Nephron (organoid): ENCODE measurements around the gene ARFGEF3.

ENCODE experiments used
- H3K27ac Mint-ChIP-seq, 3 experiments: 2 replicates each; pipeline ENCODE4 v1.8.0; 2020; ENCODE audit warnings: mixed read lengths in 3 of 3, mild to moderate bottlenecking in 2 of 3, moderate library complexity in 1 of 3
- H3K27me3 Mint-ChIP-seq: 2 replicates; pipeline ENCODE4 v1.8.0; 2021; ENCODE audit warnings: low read depth, mild to moderate bottlenecking, moderate library complexity, mixed read lengths
- H3K36me3 Mint-ChIP-seq: 2 replicates; pipeline ENCODE4 v1.8.0; 2020; ENCODE audit warnings: low read depth, mixed read lengths
- H3K4me1 Mint-ChIP-seq: 2 replicates; pipeline ENCODE4 v1.8.0; 2020; ENCODE audit warnings: mixed read lengths
- H3K4me3 Mint-ChIP-seq, 3 experiments: 2 replicates each; pipeline ENCODE4 v1.8.0; 2020; ENCODE audit warnings: mild to moderate bottlenecking in 3 of 3, mixed read lengths in 3 of 3, moderate library complexity in 2 of 3
- H3K9me3 Mint-ChIP-seq: 2 replicates; pipeline ENCODE4 v1.8.0; 2020; ENCODE audit warnings: mixed read lengths
- CTCF ChIP-seq, 3 experiments: fragments of 200-600 bp; sonication (generic); IDR thresholded peaks; one replicate each; pipeline ENCODE4 v1.5.0; 2021; ENCODE audit warnings: antibody characterized with exemption in 3 of 3; ENCODE audit not compliant: unreplicated experiment in 3 of 3

Gene ARFGEF3

DNA sequence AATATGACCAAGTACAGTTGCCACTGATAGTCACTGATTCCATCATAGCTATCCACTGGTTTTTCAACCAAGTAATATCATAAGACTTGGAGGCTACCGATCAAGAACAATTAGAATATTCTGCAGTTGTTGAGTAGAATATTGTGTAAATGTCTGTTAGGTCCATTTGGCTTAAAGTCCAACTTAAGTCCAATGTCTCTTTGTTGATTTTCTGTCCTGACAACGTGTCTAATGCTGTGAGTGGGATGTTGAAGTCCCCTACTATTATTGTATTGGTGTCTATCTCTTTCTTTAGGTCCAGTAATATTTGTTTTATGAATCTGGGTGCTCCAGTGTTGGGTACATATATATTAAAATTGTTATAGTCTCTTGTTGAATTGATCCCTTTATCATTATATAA lies 13.9 kb downstream of the ARFGEF3 start:
- peaks cover 9% of the 10 kb centered on the region for H3K36me3 Mint-ChIP-seq
- no peak for TF ChIP-seq CTCF (IDR thresholded peaks at IDR 0.05; ENCODE audit: unreplicated experiment in 3 of 3)
- H3K4me1 Mint-ChIP-seq, result no peaks in the 10 kb centered on the region
- peaks cover 8% of the 10 kb centered on the region for H3K27me3 Mint-ChIP-seq
- no peak overlapping the region for H3K4me3 Mint-ChIP-seq
- peaks cover 30% of the 10 kb centered on the region for H3K9me3 Mint-ChIP-seq
- H3K27ac Mint-ChIP-seq, result no peak overlapping the region

- Mint-ChIP-seq H3K9me3 (peaks cover 30% of the 10 kb centered on the region), H3K4me3 (no peak overlapping the region), H3K27me3 (peaks cover 8% of the 10 kb centered on the region), H3K36me3 (peaks cover 9% of the 10 kb centered on the region), H3K27ac (no peak overlapping the region), H3K4me1 (no peaks in the 10 kb centered on the region)
- no peak for TF ChIP-seq CTCF (IDR thresholded peaks at IDR 0.05; ENCODE audit: unreplicated experiment in 3 of 3)
These were observed 15.0 kb downstream of the ARFGEF3 start for GRCh38 chr6:138176652-138177232.

GRCh38 chr6:138182939-138183789 lies 21.4 kb downstream of the ARFGEF3 start:
- Mint-ChIP-seq H3K36me3 (peaks cover 4% of the 10 kb centered on the region), H3K9me3 (peaks cover 12% of the 10 kb centered on the region), H3K4me1 (peaks cover 9% of the 10 kb centered on the region), H3K27ac (peak overlapping the region in 1 of 3 experiments; percentile 9), H3K27me3 (no peaks in the 10 kb centered on the region), H3K4me3 (no peak overlapping the region)
- TF ChIP-seq CTCF (IDR thresholded peaks at IDR 0.05; ENCODE audit: unreplicated experiment in 3 of 3), result no peak

GRCh38 chr6:138183790-138184134 lies 22.0 kb downstream of the ARFGEF3 start:
- Mint-ChIP-seq H3K4me3 (no peak overlapping the region), H3K9me3 (peaks cover 7% of the 10 kb centered on the region), H3K27ac (no peak overlapping the region), H3K36me3 (no peaks in the 10 kb centered on the region), H3K27me3 (peaks cover 3% of the 10 kb centered on the region), H3K4me1 (peaks cover 14% of the 10 kb centered on the region)
- no peak for TF ChIP-seq CTCF (IDR thresholded peaks at IDR 0.05; ENCODE audit: unreplicated experiment in 3 of 3)

GRCh38 chr6:138184230-138184629 lies 22.5 kb downstream of the ARFGEF3 start:
- Mint-ChIP-seq H3K27ac (no peak overlapping the region), H3K4me3 (no peak overlapping the region), H3K4me1 (peaks cover 14% of the 10 kb centered on the region), H3K36me3 (no peaks in the 10 kb centered on the region), H3K27me3 (peaks cover 3% of the 10 kb centered on the region), H3K9me3 (peaks cover 7% of the 10 kb centered on the region)
- no peak for TF ChIP-seq CTCF (IDR thresholded peaks at IDR 0.05; ENCODE audit: unreplicated experiment in 3 of 3)

GRCh38 chr6:138187156-138187555 lies 25.4 kb downstream of the ARFGEF3 start:
- Mint-ChIP-seq H3K27ac (no peak overlapping the region), H3K36me3 (no peaks in the 10 kb centered on the region), H3K4me1 (peaks cover 14% of the 10 kb centered on the region), H3K27me3 (peaks cover 3% of the 10 kb centered on the region), H3K9me3 (no peaks in the 10 kb centered on the region), H3K4me3 (no peak overlapping the region)
- no peak for TF ChIP-seq CTCF (IDR thresholded peaks at IDR 0.05; ENCODE audit: unreplicated experiment in 3 of 3)
